ENCODE measurements around the gene TMEM209.

DNA sequence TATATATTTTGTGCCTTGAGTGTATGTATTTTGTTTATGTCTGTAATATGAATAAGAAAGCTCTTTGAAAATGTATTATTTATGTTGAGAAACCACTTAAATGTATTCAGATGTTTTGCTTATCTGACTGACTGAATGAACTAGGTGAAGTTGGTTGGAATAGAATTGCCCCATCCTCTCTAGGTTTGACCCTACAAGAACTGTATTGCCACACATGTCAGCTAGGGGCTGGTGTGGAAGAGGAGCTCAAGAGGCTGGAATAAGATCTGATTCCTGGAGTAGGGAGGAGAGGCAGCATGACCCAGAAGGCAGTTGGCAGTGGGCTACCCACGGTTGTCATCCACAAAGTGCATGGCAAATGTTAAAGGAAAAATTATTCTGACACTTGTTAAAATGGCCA lies 11.5 kb upstream of the TMEM209 start:
- TF ChIP-seq, protein P1, sequence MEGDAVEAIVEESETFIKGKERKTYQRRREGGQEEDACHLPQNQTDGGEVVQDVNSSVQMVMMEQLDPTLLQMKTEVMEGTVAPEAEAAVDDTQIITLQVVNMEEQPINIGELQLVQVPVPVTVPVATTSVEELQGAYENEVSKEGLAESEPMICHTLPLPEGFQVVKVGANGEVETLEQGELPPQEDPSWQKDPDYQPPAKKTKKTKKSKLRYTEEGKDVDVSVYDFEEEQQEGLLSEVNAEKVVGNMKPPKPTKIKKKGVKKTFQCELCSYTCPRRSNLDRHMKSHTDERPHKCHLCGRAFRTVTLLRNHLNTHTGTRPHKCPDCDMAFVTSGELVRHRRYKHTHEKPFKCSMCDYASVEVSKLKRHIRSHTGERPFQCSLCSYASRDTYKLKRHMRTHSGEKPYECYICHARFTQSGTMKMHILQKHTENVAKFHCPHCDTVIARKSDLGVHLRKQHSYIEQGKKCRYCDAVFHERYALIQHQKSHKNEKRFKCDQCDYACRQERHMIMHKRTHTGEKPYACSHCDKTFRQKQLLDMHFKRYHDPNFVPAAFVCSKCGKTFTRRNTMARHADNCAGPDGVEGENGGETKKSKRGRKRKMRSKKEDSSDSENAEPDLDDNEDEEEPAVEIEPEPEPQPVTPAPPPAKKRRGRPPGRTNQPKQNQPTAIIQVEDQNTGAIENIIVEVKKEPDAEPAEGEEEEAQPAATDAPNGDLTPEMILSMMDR (optimal IDR thresholded peaks at IDR 0.05 in 1 of 3, IDR thresholded peaks at IDR 0.05 in 1 of 3, conservative IDR thresholded peaks at IDR 0.05 in 1 of 3; ENCODE audit: extremely low read depth in 1 of 3, insufficient read depth in 2 of 3, low read length in 3 of 3): no peak
- TF ChIP-seq EZH2 (IDR thresholded peaks at IDR 0.05; ENCODE audit: low read length): no peak

Measured in keratinocyte (primary cell).